Ishikawa (cell line): ENCODE results near the gene SLC28A1.

Experiments used
- CEBPB ChIP-seq: IDR thresholded peaks from 2 replicates; pipeline ENCODE4 v1.6.1; 2012
- CREB1 ChIP-seq: IDR thresholded peaks from 2 replicates; pipeline ENCODE4 v1.6.1; 2012; ENCODE audit warnings: low read depth
- EGR1 ChIP-seq: IDR thresholded peaks from 2 replicates; pipeline ENCODE4 v1.6.1; 2012
- EP300 ChIP-seq: IDR thresholded peaks from 2 replicates; pipeline ENCODE4 v1.6.1; 2012; ENCODE audit warnings: borderline replicate concordance
- FOXM1 ChIP-seq: IDR thresholded peaks from 2 replicates; pipeline ENCODE4 v1.6.1; 2012; ENCODE audit warnings: low read depth, borderline replicate concordance
- MAX ChIP-seq: IDR thresholded peaks from 2 replicates; pipeline ENCODE4 v1.6.1; 2012
- RAD21 ChIP-seq: IDR thresholded peaks from 2 replicates; pipeline ENCODE4 v1.6.1; 2012; ENCODE audit warnings: low read depth
- REST ChIP-seq: IDR thresholded peaks from 2 replicates; pipeline ENCODE4 v1.6.1; 2012; ENCODE audit warnings: low read depth, mild to moderate bottlenecking
- TAF1 ChIP-seq: IDR thresholded peaks from 2 replicates; pipeline ENCODE4 v1.6.1; 2012; ENCODE audit warnings: low read depth, mild to moderate bottlenecking
- TCF12 ChIP-seq: IDR thresholded peaks from 2 replicates; pipeline ENCODE4 v1.6.1; 2012; ENCODE audit warnings: low read depth
- TEAD4 ChIP-seq: IDR thresholded peaks from 2 replicates; pipeline ENCODE4 v1.6.1; 2012
- USF1 ChIP-seq: IDR thresholded peaks from 2 replicates; pipeline ENCODE4 v1.6.1; 2012
- YY1 ChIP-seq: IDR thresholded peaks from 2 replicates; pipeline ENCODE4 v1.6.1; 2012; ENCODE audit warnings: low read depth
- ZBTB7A ChIP-seq: IDR thresholded peaks from 2 replicates; pipeline ENCODE4 v1.6.1; 2012; ENCODE audit warnings: low read depth

GRCh38 chr15:84879088-84879780, 5.2 kb upstream of the SLC28A1 start:
- TF ChIP-seq RAD21 (no peak), CREB1 (no peak), REST (no peak), YY1 (no peak), MAX (no peak), EP300 (no peak), TEAD4 (no peak), CEBPB (no peak), FOXM1 (no peak), TAF1 (no peak), TCF12 (no peak), ZBTB7A (no peak), EGR1 (no peak), USF1 (no peak)
